Kidney (tissue), 14 donors: ENCODE data around the gene HOXB6. TPM values are rescaled to one million over a fixed set of nuclear protein-coding genes. Genes with fewer than 3 reads are reported as not detected.

ENCODE experiments used
- DNase-seq, 5 donors: peaks; one replicate each; pipeline ENCODE4 v3.0.0-alpha.2; 2013 to 2020
- FAIRE-seq: peaks from 2 replicates; lab custom pipeline; 2012; peaks lifted over from hg19 to GRCh38; lab: Jason Lieb, UNC
- H3K27ac ChIP-seq, 2 donors: one replicate each; pipeline ENCODE4 v1.7.0; 2013; ENCODE audit warnings: low read depth in 2 of 2, low read length in 2 of 2, inconsistent platforms in 1 of 2
- H3K27me3 ChIP-seq: one replicate; pipeline ENCODE4 v1.7.1; 2013; ENCODE audit warnings: low read length, inconsistent platforms; ENCODE audit not compliant: control insufficient read depth, insufficient read depth
- H3K36me3 ChIP-seq, 3 donors: one replicate each; pipeline versions ENCODE4 v1.7.0 to v1.7.1; 2013; ENCODE audit warnings: low read length in 3 of 3, control low read depth in 1 of 3, inconsistent platforms in 1 of 3; ENCODE audit not compliant: insufficient read depth in 3 of 3, control insufficient read depth in 2 of 3
- H3K4me1 ChIP-seq, 3 donors: one replicate each; pipeline versions ENCODE4 v1.7.0 to v1.7.1; 2013; ENCODE audit warnings: low read length in 3 of 3, inconsistent platforms in 1 of 3, low read depth in 1 of 3; ENCODE audit not compliant: control insufficient read depth in 2 of 3, insufficient read depth in 2 of 3
- H3K4me3 ChIP-seq, 3 donors: one replicate each; pipeline versions ENCODE4 v1.7.0 to v1.8.1; 2013; ENCODE audit warnings: low read length in 3 of 3, control low read depth in 1 of 3, inconsistent platforms in 1 of 3
- H3K9ac ChIP-seq, 3 donors: one replicate each; pipeline versions ENCODE4 v1.7.0 to v1.7.1; 2013; ENCODE audit warnings: low read length in 3 of 3, control low read depth in 1 of 3, inconsistent platforms in 1 of 3
- H3K9me3 ChIP-seq, 3 donors: one replicate each; pipeline versions ENCODE4 v1.7.0 to v1.7.1; 2013; ENCODE audit warnings: low read length in 3 of 3, control low read depth in 1 of 3, inconsistent platforms in 1 of 3; ENCODE audit not compliant: control insufficient read depth in 2 of 3, insufficient read depth in 1 of 3
- intact Hi-C: fragments of 100-400 bp; cut with DNase I; formaldehyde crosslinking; loops from one replicate; pipeline ENCODE4 v1.11.1; 2022
- polyA plus RNA-seq: library from polyadenylated mRNA; stranded (reverse); fragments of 350-450 nt; fragmentation: Illumina TruSeq; extraction: RNeasy Lipid Tissue Mini Kit (QIAGEN cat#74804); gene quantifications from one replicate; pipeline ENCODE4 v1.2.3, GENCODE V29; 2014; ENCODE audit warnings: low read depth, low replicate concordance; ENCODE audit not compliant: insufficient read depth
- total RNA-seq: library from RNA; stranded (reverse); fragmentation: NEBNext Ultra II Directional; extraction: Animal tissue kit (Norgen Biotek cat#: 25700); gene quantifications from one replicate; pipeline ENCODE4 v1.2.1, GENCODE V29; 2021
- TF ChIP-seq, protein P1 (sequence below): IDR thresholded peaks from 3 replicates; pipeline ENCODE4 v1.5.1; 2012; ENCODE audit warnings: mild to moderate bottlenecking, moderate library complexity, borderline replicate concordance; ENCODE audit not compliant: insufficient read depth; ENCODE audit errors: extremely low read depth
- donor health status: control.
- donor health status: control.
- donor health status: control.
- donor health status: control.
- donor health status: control.
- donor health status: DM: yes; HTN: yes; CAD: no.
- donor health status: Normal renal cell carcinoma (clear cell type).

The HOXB6 gene
- total and polyA plus RNA-seq, 2 donors from 2014 or later = 44.0 to 90.2 TPM

- peak within 1 kb of the TSS; percentile 92 to 93 for H3K27ac ChIP-seq
- TF ChIP-seq, protein P1, sequence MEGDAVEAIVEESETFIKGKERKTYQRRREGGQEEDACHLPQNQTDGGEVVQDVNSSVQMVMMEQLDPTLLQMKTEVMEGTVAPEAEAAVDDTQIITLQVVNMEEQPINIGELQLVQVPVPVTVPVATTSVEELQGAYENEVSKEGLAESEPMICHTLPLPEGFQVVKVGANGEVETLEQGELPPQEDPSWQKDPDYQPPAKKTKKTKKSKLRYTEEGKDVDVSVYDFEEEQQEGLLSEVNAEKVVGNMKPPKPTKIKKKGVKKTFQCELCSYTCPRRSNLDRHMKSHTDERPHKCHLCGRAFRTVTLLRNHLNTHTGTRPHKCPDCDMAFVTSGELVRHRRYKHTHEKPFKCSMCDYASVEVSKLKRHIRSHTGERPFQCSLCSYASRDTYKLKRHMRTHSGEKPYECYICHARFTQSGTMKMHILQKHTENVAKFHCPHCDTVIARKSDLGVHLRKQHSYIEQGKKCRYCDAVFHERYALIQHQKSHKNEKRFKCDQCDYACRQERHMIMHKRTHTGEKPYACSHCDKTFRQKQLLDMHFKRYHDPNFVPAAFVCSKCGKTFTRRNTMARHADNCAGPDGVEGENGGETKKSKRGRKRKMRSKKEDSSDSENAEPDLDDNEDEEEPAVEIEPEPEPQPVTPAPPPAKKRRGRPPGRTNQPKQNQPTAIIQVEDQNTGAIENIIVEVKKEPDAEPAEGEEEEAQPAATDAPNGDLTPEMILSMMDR = no peak
- DNase-seq = peak in 4 of 5 donors; percentile 66 to 80 (median 78)
- peak within 1 kb of the TSS; percentile 49 to 69 (median 67) for H3K4me3 ChIP-seq
- no peaks in the 10 kb centered on the region for H3K9me3 ChIP-seq
- intact Hi-C loops = loop anchor here (10.0 kb wide), 1 partner anchor 258 kb away; no protein-coding TSS in a partner anchor
- peaks cover 0 to 12% (median 3%) of the 10 kb centered on the region in 3 donors for H3K36me3 ChIP-seq
- no peak for FAIRE-seq
- H3K9ac ChIP-seq = peak within 1 kb of the TSS; percentile 45 to 78 (median 61)
- no peaks in the 10 kb centered on the region for H3K27me3 ChIP-seq
- H3K4me1 ChIP-seq = peaks cover 0 to 8% (median 0%) of the 10 kb centered on the region in 3 donors
These were observed 11.5 kb downstream of the HOXB6 start, which contains the start of gene HOXB5 for GRCh38 chr17:48593126-48593829. HOXB5 (minus strand) TSS chr17:48593779; CDS start chr17:48593682, 97 bp downstream.

GRCh38 chr17:48592577-48592976, 12.2 kb downstream of the HOXB6 start:
- Histone ChIP-seq H3K4me3 (peak overlapping the region; percentile 49 to 69 (median 59)), H3K9ac (peak overlapping the region; percentile 18 to 78 (median 61)), H3K4me1 (peaks cover 0 to 11% (median 0%) of the 10 kb centered on the region in 3 donors), H3K9me3 (no peaks in the 10 kb centered on the region), H3K27ac (peak overlapping the region; percentile 92 to 93), H3K36me3 (peaks cover 0 to 12% (median 3%) of the 10 kb centered on the region in 3 donors), H3K27me3 (no peaks in the 10 kb centered on the region)
- intact Hi-C loops = loop anchor here (10.0 kb wide), 1 partner anchor 258 kb away; no protein-coding TSS in a partner anchor
- TF ChIP-seq, protein P1 = no peak
- no peak for FAIRE-seq
- no peak for DNase-seq

GRCh38 chr17:48592057-48592514, 12.7 kb downstream of the HOXB6 start:
- peak overlapping the region; percentile 41 to 61 (median 43) for H3K9ac ChIP-seq
- peaks cover 3 to 15% (median 3%) of the 10 kb centered on the region in 3 donors for H3K4me1 ChIP-seq
- peaks cover 0 to 12% (median 3%) of the 10 kb centered on the region in 3 donors for H3K36me3 ChIP-seq
- intact Hi-C loops = loop anchor here (10.0 kb wide), 1 partner anchor 257 kb away; no protein-coding TSS in a partner anchor
- H3K4me3 ChIP-seq = peak overlapping the region in 2 of 3 donors; percentile 59 to 69
- DNase-seq = peak in 2 of 5 donors; percentile 68 to 82
- H3K27ac ChIP-seq = peak overlapping the region; percentile 85 to 93
- H3K27me3 ChIP-seq = no peaks in the 10 kb centered on the region
- FAIRE-seq = no peak
- TF ChIP-seq, protein P1 = no peak
- no peaks in the 10 kb centered on the region for H3K9me3 ChIP-seq
